Liver (tissue), 9 donors: ENCODE measurements around the gene ATP1B2. TPM values are rescaled to one million over a fixed set of nuclear protein-coding genes. Genes with fewer than 3 reads are reported as not detected.

ENCODE experiments used
- DNase-seq: peaks from one replicate; pipeline ENCODE4 v3.0.0-alpha.2; 2017; ENCODE audit warnings: low spot score
- H3K27ac ChIP-seq, 2 donors: one replicate each; pipeline ENCODE4 v1.7.0; 2013; ENCODE audit warnings: inconsistent platforms in 2 of 2, low read length in 2 of 2, control low read depth in 1 of 2, low read depth in 1 of 2, mild to moderate bottlenecking in 1 of 2
- H3K27me3 ChIP-seq, 4 donors: one replicate each; pipeline versions ENCODE4 v1.6.1 to v1.7.0; 2013; ENCODE audit warnings: low read length in 3 of 4, inconsistent platforms in 1 of 4, mild to moderate bottlenecking in 1 of 4, moderate library complexity in 1 of 4; ENCODE audit not compliant: control insufficient read depth in 4 of 4, insufficient read depth in 4 of 4
- H3K36me3 ChIP-seq, 4 donors: one replicate each; pipeline versions ENCODE4 v1.6.1 to v1.7.0; 2013; ENCODE audit warnings: low read length in 3 of 4, mild to moderate bottlenecking in 3 of 4, low read depth in 1 of 4, moderate library complexity in 1 of 4; ENCODE audit not compliant: control insufficient read depth in 4 of 4, insufficient read depth in 3 of 4
- H3K4me1 ChIP-seq, 4 donors: one replicate each; pipeline versions ENCODE4 v1.6.1 to v1.7.0; 2013; ENCODE audit warnings: low read length in 3 of 4, mild to moderate bottlenecking in 3 of 4, moderate library complexity in 1 of 4; ENCODE audit not compliant: control insufficient read depth in 4 of 4, insufficient read depth in 4 of 4
- H3K4me3 ChIP-seq, 3 donors: one replicate each; pipeline versions ENCODE4 v1.6.1 to v1.7.0; 2013; ENCODE audit warnings: low read length in 3 of 3, control low read depth in 1 of 3, low read depth in 1 of 3, mild to moderate bottlenecking in 1 of 3
- H3K9ac ChIP-seq, 2 donors: one replicate each; pipeline ENCODE4 v1.7.0; 2013; ENCODE audit warnings: low read length in 2 of 2, mild to moderate bottlenecking in 2 of 2, moderate library complexity in 2 of 2, control low read depth in 1 of 2, low read depth in 1 of 2
- H3K9me3 ChIP-seq, 4 donors: one replicate each; pipeline versions ENCODE4 v1.6.1 to v1.7.0; 2013; ENCODE audit warnings: low read length in 3 of 4; ENCODE audit not compliant: control insufficient read depth in 4 of 4
- EGR1 ChIP-seq, 2 donors: IDR thresholded peaks; 2 replicates each; pipeline ENCODE4 v1.6.1; 2016 to 2018; ENCODE audit warnings: antibody characterized with exemption in 2 of 2, low read depth in 2 of 2
- FOXA1 ChIP-seq: IDR thresholded peaks from 2 replicates; pipeline ENCODE4 v1.6.1; 2016; ENCODE audit warnings: antibody characterized with exemption
- FOXA2 ChIP-seq: IDR thresholded peaks from 2 replicates; pipeline ENCODE4 v1.6.1; 2016; ENCODE audit warnings: antibody characterized with exemption
- GABPA ChIP-seq, 2 donors: IDR thresholded peaks in 1 of 2; conservative IDR thresholded peaks in 1 of 2; 2 replicates each; pipeline ENCODE4 v1.6.1; 2016; ENCODE audit warnings: antibody characterized with exemption in 2 of 2, mild to moderate bottlenecking in 1 of 2, moderate library complexity in 1 of 2
- HNF4A ChIP-seq, 2 donors: conservative IDR thresholded peaks; 2 replicates each; pipeline ENCODE4 v1.6.1; 2016; ENCODE audit warnings: antibody characterized with exemption in 2 of 2, mild to moderate bottlenecking in 2 of 2
- HNF4G ChIP-seq: IDR thresholded peaks from 2 replicates; pipeline ENCODE4 v1.6.1; 2016; ENCODE audit warnings: antibody characterized with exemption
- JUND ChIP-seq, 2 donors: IDR thresholded peaks; 2 replicates each; pipeline ENCODE4 v1.6.1; 2016; ENCODE audit warnings: antibody characterized with exemption in 2 of 2
- RAD21 ChIP-seq, 2 donors: IDR thresholded peaks; 2 replicates each; pipeline ENCODE4 v1.6.1; 2016; ENCODE audit warnings: antibody characterized with exemption in 2 of 2, mild to moderate bottlenecking in 2 of 2
- RXRA ChIP-seq, 2 donors: IDR thresholded peaks; 2 replicates each; pipeline ENCODE4 v1.6.1; 2017 to 2018; ENCODE audit warnings: antibody characterized with exemption in 2 of 2, mild to moderate bottlenecking in 1 of 2
- SP1 ChIP-seq: IDR thresholded peaks from 2 replicates; pipeline ENCODE4 v1.6.1; 2018; ENCODE audit warnings: antibody characterized with exemption, mild to moderate bottlenecking
- TAF1 ChIP-seq: conservative IDR thresholded peaks from 2 replicates; pipeline ENCODE4 v1.6.1; 2016; ENCODE audit warnings: antibody characterized with exemption, mild to moderate bottlenecking
- YY1 ChIP-seq: IDR thresholded peaks from 2 replicates; pipeline ENCODE4 v1.6.1; 2016; ENCODE audit warnings: antibody characterized with exemption, mild to moderate bottlenecking
- WGBS: extraction: QIAGEN DNeasy Blood & Tissue Kit; methylation state at CpG from one replicate; pipeline ENCODE4 v1.1.7; 2013; 5-methylcytosine and 5-hydroxymethylcytosine counted together
- polyA plus RNA-seq, 2 donors: library from polyadenylated mRNA; stranded (reverse) in 1 of 2; unstranded in 1 of 2; fragments of 200-250 nt in 1 of 2; fragments of >200 nt in 1 of 2; fragmentation: Nextera tagmentation in 1 of 2; extraction: Ambion mirVana in 1 of 2; gene quantifications; one replicate each; pipeline versions ENCODE4 v1.2.1 to v1.2.3, GENCODE V29; 2013 to 2015
- total RNA-seq, 2 donors: library from RNA; depleted of rRNA; stranded (reverse); fragments of >200 nt; gene quantifications; one replicate each; pipeline ENCODE4 v1.2.3, GENCODE V29; 2014
- TF ChIP-seq, protein P1 (sequence below): IDR thresholded peaks from 2 replicates; pipeline ENCODE4 v1.6.1; 2016; ENCODE audit warnings: antibody characterized with exemption
- TF ChIP-seq, protein P2 (sequence below): fragments of 150-350 bp; IDR thresholded peaks from 2 replicates; pipeline ENCODE4 v1.5.1; 2017; ENCODE audit warnings: improper control_type of control experiment, low read depth, low read length; ENCODE audit not compliant: missing input control
- TF ChIP-seq, protein P3 (sequence below): IDR thresholded peaks from 2 replicates; pipeline ENCODE4 v1.6.1; 2016; ENCODE audit warnings: antibody characterized with exemption
- TF ChIP-seq, protein P4 (sequence below): IDR thresholded peaks from 2 replicates; pipeline ENCODE4 v1.6.1; 2016; ENCODE audit warnings: antibody characterized with exemption, mild to moderate bottlenecking
- TF ChIP-seq, protein P5 (sequence below): IDR thresholded peaks from 2 replicates; pipeline ENCODE4 v1.6.1; 2016; ENCODE audit warnings: antibody characterized with exemption
- donor health status: healthy.
- donor health status: healthy.
- donor health status: healthy.
- donor health status: healthy.
- donor health status: healthy.

The ATP1B2 gene
- total and polyA plus RNA-seq, 4 donors: 0.33 to 8.3 (median 2.0) TPM

DNA sequence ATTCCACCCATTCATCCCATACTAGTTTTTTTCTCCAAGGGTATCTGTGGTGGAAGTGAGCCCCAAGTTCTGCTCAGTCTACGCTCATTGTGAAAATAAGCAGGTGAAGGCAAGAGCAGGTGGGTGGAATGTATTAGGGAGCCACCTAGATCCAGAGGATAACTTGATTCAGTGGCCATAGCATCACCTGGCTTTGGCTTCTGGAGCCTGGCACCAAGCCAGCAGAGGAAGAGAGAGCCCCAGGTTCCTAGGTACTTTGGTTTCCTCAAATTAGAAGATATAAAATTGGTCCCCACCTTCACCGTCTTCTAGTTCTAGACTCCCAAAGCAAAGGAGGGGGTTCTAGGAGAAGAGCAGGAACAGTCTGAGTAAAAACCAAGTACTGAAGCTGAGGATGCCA lies 40.1 kb upstream of the ATP1B2 start:
- DNase-seq: no peak
- no peak overlapping the region for H3K4me3 ChIP-seq
- H3K9ac ChIP-seq: no peak overlapping the region
- TF ChIP-seq FOXA1 (no peak), RAD21 (IDR thresholded peaks at IDR 0.05) (no peak), GABPA (IDR thresholded peaks at IDR 0.05 in 1 of 2, conservative IDR thresholded peaks at IDR 0.05 in 1 of 2) (no peak), HNF4A (conservative IDR thresholded peaks at IDR 0.05) (no peak), TAF1 (no peak), JUND (IDR thresholded peaks at IDR 0.05) (no peak), FOXA2 (no peak), EGR1 (IDR thresholded peaks at IDR 0.05; ENCODE audit: low read depth in 2 of 2) (no peak), HNF4G (no peak), SP1 (no peak)
- TF ChIP-seq, protein P1, sequence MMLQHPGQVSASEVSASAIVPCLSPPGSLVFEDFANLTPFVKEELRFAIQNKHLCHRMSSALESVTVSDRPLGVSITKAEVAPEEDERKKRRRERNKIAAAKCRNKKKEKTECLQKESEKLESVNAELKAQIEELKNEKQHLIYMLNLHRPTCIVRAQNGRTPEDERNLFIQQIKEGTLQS: no peak
- TF ChIP-seq, protein P2, sequence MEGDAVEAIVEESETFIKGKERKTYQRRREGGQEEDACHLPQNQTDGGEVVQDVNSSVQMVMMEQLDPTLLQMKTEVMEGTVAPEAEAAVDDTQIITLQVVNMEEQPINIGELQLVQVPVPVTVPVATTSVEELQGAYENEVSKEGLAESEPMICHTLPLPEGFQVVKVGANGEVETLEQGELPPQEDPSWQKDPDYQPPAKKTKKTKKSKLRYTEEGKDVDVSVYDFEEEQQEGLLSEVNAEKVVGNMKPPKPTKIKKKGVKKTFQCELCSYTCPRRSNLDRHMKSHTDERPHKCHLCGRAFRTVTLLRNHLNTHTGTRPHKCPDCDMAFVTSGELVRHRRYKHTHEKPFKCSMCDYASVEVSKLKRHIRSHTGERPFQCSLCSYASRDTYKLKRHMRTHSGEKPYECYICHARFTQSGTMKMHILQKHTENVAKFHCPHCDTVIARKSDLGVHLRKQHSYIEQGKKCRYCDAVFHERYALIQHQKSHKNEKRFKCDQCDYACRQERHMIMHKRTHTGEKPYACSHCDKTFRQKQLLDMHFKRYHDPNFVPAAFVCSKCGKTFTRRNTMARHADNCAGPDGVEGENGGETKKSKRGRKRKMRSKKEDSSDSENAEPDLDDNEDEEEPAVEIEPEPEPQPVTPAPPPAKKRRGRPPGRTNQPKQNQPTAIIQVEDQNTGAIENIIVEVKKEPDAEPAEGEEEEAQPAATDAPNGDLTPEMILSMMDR: no peak
- TF ChIP-seq, protein P3, sequence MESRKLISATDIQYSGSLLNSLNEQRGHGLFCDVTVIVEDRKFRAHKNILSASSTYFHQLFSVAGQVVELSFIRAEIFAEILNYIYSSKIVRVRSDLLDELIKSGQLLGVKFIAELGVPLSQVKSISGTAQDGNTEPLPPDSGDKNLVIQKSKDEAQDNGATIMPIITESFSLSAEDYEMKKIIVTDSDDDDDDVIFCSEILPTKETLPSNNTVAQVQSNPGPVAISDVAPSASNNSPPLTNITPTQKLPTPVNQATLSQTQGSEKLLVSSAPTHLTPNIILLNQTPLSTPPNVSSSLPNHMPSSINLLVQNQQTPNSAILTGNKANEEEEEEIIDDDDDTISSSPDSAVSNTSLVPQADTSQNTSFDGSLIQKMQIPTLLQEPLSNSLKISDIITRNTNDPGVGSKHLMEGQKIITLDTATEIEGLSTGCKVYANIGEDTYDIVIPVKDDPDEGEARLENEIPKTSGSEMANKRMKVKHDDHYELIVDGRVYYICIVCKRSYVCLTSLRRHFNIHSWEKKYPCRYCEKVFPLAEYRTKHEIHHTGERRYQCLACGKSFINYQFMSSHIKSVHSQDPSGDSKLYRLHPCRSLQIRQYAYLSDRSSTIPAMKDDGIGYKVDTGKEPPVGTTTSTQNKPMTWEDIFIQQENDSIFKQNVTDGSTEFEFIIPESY: no peak
- TF ChIP-seq, protein P4, sequence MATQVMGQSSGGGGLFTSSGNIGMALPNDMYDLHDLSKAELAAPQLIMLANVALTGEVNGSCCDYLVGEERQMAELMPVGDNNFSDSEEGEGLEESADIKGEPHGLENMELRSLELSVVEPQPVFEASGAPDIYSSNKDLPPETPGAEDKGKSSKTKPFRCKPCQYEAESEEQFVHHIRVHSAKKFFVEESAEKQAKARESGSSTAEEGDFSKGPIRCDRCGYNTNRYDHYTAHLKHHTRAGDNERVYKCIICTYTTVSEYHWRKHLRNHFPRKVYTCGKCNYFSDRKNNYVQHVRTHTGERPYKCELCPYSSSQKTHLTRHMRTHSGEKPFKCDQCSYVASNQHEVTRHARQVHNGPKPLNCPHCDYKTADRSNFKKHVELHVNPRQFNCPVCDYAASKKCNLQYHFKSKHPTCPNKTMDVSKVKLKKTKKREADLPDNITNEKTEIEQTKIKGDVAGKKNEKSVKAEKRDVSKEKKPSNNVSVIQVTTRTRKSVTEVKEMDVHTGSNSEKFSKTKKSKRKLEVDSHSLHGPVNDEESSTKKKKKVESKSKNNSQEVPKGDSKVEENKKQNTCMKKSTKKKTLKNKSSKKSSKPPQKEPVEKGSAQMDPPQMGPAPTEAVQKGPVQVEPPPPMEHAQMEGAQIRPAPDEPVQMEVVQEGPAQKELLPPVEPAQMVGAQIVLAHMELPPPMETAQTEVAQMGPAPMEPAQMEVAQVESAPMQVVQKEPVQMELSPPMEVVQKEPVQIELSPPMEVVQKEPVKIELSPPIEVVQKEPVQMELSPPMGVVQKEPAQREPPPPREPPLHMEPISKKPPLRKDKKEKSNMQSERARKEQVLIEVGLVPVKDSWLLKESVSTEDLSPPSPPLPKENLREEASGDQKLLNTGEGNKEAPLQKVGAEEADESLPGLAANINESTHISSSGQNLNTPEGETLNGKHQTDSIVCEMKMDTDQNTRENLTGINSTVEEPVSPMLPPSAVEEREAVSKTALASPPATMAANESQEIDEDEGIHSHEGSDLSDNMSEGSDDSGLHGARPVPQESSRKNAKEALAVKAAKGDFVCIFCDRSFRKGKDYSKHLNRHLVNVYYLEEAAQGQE: no peak
- WGBS: 95% methylated on average over 2 of the region's 2 CpGs
- no peaks in the 10 kb centered on the region for H3K9me3 ChIP-seq
- H3K4me1 ChIP-seq: peaks cover 4 to 40% (median 29%) of the 10 kb centered on the region in 4 donors
- H3K27ac ChIP-seq: no peak overlapping the region
- no peaks in the 10 kb centered on the region for H3K27me3 ChIP-seq
- peaks cover 0 to 3% (median 2%) of the 10 kb centered on the region in 4 donors for H3K36me3 ChIP-seq

DNA sequence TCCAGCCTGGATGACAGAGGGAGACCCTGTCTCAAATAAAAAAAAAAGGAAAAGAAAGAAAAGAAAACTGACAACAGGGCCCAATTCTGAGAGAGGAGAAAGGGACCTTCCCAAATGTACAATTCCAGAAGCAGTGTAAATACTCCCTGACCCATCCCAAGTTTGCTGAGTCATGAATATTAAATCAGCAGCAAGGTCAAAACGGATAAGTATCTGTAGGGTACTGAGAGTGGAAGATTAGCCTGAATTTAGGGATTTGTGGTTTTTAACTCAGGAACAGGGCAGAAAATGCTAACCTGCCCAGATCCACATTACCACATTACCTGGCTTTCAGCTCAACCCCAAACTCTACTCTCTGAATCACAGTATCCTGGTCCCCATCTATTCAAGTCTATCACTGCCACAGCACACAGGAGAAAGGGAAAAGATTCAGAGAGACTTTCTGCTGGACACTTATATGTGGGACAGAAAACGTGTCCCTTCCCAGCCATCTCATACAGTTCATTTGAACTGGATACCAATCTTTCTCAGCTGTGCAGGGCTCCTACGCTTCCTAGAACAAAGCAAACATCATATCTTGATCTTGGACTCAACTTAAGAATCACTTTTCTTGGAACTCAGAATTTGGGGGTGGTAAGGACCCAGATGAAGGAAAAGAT lies 39.0 kb upstream of the ATP1B2 start:
- Histone ChIP-seq H3K4me1 (peaks cover 4 to 40% (median 29%) of the 10 kb centered on the region in 4 donors), H3K9ac (no peak overlapping the region), H3K4me3 (peak overlapping the region in 1 of 3 donors; percentile 4)

More for the DNA sequence above, 39.0 kb upstream of the ATP1B2 start:
- H3K36me3 ChIP-seq: no peaks in the 10 kb centered on the region
- H3K27me3 ChIP-seq: no peaks in the 10 kb centered on the region
- H3K27ac ChIP-seq: peak overlapping the region in 1 of 2 donors; percentile 25
- DNase-seq: no peak
- no peak for TF ChIP-seq JUND (IDR thresholded peaks at IDR 0.05)
- no peak for TF ChIP-seq EGR1 (IDR thresholded peaks at IDR 0.05; ENCODE audit: low read depth in 2 of 2)
- TF ChIP-seq FOXA2: no peak
- TF ChIP-seq, protein P1: no peak
- TF ChIP-seq SP1: no peak
- no peak for TF ChIP-seq RAD21 (IDR thresholded peaks at IDR 0.05)
- TF ChIP-seq, protein P3: no peak
- TF ChIP-seq GABPA (IDR thresholded peaks at IDR 0.05 in 1 of 2, conservative IDR thresholded peaks at IDR 0.05 in 1 of 2): no peak
- TF ChIP-seq YY1: no peak
- TF ChIP-seq RXRA (IDR thresholded peaks at IDR 0.05): no peak
- TF ChIP-seq, protein P5, sequence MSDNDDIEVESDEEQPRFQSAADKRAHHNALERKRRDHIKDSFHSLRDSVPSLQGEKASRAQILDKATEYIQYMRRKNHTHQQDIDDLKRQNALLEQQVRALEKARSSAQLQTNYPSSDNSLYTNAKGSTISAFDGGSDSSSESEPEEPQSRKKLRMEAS: no peak
- WGBS: 57% methylated on average over 3 of the region's 3 CpGs
- H3K9me3 ChIP-seq: no peaks in the 10 kb centered on the region
